Loucy (cell line): ENCODE measurements around the gene ZSCAN32.

ENCODE experiments used
- EZH2phosphoT487 ChIP-seq: fragments of 200-600 bp; IDR thresholded peaks from 2 replicates; pipeline ENCODE4 v1.6.1; 2018; ENCODE audit warnings: antibody characterized with exemption, mild to moderate bottlenecking, moderate library complexity, borderline replicate concordance
- TF ChIP-seq, protein P1 (sequence below): fragments of 200-600 bp; sonication (generic); conservative IDR thresholded peaks from 2 replicates; pipeline ENCODE4 v1.5.1; 2014; ENCODE audit warnings: mild to moderate bottlenecking, antibody characterized with exemption, low read length

DNA sequence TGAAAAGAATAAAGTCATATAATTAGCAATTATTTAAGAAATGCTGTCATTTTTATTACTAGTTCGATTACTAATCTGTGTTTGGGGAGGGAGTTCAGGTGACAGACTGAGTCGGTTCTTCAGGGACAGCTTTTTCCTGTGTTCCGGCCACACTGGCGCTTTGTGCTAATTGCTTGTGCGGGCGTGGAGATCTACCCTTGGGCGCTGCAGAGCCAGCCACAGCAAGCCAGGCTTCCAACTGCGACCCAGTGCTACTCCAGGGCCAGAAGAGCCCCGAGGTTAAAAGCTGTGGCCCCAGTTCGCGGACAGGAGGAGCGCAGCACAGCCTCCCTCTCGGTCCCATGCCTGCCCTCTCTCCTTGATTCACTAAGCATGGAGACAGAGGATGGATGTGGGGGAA lies 51.6 kb downstream of the ZSCAN32 start:
- TF ChIP-seq, protein P1, sequence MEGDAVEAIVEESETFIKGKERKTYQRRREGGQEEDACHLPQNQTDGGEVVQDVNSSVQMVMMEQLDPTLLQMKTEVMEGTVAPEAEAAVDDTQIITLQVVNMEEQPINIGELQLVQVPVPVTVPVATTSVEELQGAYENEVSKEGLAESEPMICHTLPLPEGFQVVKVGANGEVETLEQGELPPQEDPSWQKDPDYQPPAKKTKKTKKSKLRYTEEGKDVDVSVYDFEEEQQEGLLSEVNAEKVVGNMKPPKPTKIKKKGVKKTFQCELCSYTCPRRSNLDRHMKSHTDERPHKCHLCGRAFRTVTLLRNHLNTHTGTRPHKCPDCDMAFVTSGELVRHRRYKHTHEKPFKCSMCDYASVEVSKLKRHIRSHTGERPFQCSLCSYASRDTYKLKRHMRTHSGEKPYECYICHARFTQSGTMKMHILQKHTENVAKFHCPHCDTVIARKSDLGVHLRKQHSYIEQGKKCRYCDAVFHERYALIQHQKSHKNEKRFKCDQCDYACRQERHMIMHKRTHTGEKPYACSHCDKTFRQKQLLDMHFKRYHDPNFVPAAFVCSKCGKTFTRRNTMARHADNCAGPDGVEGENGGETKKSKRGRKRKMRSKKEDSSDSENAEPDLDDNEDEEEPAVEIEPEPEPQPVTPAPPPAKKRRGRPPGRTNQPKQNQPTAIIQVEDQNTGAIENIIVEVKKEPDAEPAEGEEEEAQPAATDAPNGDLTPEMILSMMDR, result no peak
- no peak for TF ChIP-seq EZH2phosphoT487
